ENCODE results near the gene ZFHX3.
"Not testable (repeated sequence)": the region's sequence is repeated elsewhere in the genome, so short reads cannot be mapped to it uniquely, and the experiment has no call there.

The ZFHX3 gene

DNA sequence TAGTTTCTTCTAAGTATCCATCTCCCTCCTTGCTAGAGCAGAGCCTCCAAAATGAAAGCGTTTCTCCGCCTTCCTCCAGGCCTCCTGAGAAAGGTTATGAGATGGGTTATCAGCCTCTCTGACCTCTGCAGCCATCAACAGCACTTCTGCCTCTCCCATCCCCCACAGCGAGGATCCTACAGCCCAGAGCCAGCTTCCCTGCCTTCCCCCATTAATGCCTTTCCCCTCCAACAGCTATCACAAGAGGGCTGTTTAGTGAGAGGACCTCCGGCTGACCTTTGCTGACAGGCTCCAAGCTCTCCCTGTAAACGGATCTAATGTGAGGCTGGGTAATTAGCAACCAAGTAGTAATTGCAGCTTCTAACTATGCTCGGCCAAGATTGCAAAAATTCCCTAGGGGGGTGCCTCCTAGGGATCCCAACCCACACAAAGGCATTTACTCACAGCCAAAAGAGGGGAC is 55.8 kb downstream of the ZFHX3 start:
- no peak for DNase-seq

DNA sequence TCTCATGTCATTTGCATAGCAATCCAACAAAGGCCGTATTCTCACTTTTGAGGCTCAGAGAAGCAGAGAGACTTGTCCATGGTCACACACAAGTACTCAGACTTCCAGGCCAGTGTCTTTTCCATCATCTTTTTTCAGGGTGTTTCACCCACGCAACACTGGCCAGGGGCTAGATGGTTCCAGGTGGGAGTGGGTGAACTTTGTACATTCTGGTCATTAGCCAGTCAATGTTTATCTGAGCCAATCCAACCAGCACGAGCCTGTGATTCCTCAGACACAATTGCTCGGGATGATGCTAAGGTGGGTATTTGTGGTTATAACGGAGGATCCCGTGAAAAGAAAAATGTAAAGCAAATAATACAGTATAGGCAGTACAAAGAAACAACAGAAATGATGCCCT is 56.3 kb downstream of the ZFHX3 start:
- DNase-seq = no peak

DNA sequence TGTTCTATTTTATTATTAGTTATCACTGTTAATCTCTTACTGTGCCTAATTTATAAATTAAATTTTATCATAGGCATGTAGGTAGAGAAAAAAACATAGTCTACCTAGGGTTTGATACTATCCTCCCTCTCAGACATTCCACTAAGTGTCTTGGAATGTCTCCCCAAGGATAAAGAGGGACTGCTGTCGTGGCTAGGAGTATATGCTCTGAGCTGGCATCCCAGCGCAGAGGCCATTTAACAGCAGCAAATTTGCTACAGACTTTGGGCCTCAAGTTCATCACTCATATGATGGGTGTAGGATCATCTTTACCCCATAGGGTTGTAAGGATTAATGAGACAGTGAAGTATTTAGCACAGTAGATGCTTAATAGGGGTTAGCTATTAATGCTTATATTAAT is 56.7 kb downstream of the ZFHX3 start:
- DNase-seq = no peak

DNA sequence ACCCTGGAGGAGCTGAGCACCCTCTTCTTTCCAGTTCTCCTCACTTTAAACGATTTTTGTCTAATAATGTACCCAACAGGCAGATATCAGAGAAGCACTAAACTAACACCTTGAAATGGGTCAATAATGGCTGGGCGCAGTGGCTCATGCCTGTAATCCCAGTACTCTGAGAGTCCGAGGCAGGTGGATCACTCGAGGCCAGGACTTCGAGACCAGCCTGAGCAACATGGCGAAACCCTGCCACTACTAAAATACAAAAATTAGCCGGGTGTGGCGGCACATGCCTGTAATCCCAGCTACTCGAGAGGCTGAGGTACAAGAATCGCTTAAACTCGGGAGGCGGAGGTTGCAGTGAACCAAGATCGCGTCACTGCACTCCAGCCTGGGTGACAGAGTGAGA is 57.4 kb downstream of the ZFHX3 start:
- no peak for DNase-seq

DNA sequence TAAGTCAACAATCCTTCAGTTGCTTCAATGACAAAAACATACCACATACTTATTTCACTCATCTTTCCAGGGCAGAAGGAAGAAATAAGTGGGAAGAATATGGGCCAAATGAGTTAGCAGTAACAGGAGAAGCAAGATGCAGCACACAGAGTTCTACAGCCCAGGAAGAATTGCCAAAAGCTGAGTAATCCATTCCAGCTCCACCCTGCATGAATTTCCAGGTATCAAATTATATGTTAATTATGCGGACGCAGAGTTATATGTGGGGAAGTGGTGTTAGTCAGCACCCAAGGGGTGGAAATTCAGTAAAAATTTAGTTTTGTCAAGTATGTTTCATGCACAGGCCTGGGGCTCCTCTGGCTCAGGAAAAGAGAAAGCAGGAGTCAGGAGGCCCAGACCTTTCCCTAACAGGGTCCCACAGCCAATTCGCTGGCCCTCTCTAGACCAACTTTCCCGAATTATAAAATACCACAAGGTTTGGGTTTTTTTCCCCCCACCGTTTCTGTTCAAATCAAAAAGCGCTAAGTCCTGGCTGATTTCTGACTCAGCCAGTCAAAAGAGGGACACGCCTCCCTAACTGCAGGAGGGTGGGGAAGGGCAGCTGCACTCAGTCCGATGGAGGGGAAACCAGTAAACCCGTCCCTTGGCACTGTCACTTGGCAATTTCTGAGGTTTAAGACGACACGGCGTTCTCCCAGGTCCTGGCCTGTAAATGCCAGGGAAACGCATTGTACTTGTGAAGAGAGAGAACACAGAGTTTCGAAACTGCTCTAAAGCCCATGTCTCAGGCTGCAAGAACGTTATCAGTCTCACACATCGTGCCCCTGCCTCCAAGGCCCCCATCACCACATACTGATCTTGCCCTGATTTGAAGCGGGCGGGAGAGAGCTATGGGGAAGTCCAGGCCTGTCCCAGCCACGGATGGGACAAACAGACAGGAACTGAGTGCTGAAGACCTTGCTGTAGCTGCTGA is 58.1 kb downstream of the ZFHX3 start:
- DNase-seq = no peak

DNA sequence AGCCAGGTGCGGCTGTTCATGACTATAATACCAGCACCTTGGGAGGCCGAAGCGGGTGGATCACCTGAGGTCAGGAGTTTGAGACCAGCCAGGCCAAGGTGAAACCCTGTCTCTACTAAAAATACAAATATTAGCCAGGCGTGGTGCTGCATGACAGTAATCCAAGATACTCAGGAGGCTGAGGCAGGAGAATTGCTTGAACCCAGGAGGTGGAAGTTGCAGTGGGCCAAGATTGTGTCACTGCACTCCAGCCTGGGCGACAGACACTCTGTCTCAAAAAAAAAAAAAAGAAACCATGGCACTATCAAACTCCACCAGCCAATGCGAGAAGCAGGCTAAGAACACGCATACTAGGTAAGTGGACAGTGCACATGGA is 58.7 kb downstream of the ZFHX3 start:
- DNase-seq = not testable (repeated sequence)

DNA sequence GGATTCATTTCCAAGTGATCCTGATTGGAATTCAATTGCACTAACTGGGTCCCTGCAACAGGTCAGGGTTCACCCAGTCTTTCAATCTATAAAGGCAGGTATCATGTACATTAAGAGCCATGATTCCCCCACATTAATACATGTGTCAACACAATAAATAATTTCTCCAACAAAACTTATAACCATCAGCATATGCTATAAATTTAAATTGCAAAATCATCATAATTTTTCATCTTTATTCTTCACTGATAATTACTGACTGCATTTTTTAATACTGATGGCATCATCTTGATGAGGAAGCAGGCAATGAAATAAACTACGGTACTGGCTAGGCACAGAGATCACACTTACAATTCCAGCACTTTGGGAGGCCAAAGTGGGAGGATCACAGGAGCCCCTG is 59.4 kb downstream of the ZFHX3 start:
- no peak for DNase-seq

DNA sequence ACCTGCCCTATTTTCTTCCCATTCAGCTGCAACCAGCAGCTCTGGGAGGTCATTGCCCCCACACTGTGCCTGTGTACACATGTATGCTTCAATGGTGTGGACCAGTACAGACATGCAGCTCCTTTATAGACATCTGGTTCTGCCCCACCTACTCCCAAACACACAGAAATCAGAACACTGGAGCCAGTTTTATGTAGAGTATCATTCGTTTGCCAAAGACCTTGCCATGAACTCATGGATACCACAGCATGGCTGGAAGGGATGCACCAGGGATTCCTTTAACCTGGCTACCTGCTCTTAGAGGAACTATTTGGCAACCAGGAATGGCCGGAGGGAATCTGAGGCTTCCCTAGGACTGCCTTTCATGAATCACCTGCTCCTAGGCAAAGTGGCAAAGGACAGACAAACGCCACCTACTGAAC is 60.4 kb downstream of the ZFHX3 start:
- no peak for DNase-seq

DNA sequence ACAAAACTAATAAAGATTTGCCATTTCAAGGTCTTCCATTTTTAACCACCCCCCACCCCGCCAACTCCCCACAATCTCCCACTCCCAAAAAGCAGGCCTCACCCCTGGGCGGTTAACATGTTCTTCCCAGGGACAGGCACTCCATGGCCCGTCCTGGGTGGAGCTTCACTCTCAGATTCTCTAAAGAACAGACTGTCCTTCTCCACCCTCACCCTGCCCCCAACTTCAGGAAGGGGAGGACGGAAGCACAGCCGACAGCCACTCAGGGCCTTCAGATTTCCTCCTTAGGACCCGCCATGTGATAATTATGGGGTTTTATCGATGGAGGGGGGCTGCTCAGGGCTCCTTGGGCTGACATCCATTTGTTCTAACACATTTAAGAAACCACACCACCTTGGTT is 61.9 kb downstream of the ZFHX3 start:
- no peak for DNase-seq

DNA sequence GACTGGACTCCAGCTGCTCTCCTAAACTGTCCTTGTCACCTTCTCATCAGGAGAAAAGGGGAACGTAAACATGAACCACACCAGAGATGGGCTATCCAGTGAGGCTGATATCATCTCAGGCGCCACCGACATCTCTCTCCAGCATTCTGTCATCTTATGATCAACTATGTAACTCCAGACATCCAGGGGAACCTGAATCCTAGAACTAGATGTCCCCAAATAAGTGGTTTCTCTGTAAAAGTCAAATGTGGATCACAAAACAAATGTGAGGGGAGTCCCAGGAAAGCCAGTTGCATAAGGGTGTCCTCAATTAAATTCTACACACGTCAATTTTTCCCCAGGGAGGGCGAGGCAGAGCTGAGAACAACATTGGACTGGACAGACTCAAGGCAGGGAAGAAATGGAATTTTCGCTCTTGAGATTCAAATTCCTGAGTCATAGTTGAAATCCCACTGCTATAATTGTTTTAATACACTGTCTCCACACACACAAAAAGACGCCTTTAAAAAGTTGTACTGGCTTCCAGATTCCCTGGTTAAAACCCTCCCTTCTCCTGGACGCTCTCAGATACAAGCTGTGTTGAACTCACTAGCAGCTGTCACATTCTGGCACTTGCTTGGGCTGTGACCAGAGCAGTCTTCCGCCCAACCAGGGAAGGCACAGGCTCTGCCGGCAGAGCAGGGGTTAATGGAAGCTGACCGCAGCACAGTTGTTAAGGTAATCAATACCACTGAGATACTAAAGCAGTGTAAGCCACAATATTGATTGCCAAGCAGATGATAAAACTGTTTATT is 62.6 kb downstream of the ZFHX3 start:
- DNase-seq = no peak

DNA sequence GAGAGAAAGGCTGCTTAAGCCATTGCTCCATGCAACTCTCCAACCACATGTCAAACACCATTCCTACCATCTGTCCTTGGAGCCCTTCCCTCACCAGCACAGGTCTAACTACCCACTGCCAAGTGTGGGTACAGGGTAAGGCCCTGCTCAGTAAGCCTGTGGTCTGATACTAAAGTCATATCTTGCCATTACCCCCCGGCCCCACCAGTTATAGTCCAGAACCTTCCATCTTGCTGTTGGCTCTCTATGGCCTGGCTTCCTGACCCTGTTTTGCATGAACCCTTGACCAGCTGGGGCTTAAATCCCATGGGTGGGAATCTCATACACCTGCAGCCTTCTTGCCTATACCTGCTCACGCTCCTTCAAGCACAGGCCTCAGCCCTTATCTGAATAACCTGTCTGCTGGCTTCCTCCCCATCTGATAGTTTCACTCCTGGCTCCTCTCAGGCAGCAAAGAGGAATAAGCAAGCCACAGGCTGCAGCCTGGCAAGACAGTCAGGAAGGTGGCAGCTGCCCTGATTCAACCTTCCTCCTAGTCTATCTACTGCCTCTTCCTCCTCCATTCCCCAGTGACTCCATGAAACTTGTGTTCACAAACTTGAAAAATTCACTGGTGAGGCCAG is 64.1 kb downstream of the ZFHX3 start:
- DNase-seq = no peak

DNA sequence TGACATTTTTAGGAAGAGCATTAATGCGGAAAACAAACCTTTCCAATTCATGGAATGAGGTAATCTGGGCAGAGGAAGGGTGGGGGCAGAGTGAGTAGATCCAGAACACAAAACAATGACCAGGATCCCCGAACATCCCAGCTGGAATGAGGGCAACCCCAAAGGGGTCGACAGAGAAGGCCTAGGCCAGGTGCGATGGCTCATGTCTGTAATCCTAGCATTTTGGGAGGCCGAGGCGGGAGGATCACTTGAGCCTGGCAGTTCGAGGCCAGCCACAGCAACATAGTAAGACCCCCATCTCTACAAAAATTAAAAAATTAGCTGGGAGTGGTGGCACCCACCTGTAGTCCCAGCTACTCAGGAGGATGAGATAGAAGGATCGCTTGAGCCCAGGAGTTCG is 64.7 kb downstream of the ZFHX3 start:
- DNase-seq = no peak

DNA sequence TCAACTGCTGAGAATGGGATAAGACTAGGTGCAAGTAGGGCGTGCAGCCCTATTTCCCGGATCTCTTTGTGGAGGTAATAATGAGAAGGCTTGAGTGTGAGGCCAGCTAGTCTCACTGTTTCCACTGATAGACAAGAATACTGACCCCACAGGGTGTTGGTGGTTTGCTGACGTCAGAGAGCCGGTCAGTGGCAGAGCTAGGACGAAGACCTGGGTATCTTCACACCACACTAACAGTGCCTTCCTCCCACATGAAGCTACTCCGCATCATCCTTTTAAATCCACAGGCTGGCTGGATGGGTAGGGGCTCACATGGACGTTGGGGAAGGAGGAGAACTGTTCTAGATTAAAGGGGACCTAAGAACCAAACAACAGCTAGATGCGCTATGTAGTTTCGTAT is 68.0 kb downstream of the ZFHX3 start:
- DNase-seq = no peak

DNA sequence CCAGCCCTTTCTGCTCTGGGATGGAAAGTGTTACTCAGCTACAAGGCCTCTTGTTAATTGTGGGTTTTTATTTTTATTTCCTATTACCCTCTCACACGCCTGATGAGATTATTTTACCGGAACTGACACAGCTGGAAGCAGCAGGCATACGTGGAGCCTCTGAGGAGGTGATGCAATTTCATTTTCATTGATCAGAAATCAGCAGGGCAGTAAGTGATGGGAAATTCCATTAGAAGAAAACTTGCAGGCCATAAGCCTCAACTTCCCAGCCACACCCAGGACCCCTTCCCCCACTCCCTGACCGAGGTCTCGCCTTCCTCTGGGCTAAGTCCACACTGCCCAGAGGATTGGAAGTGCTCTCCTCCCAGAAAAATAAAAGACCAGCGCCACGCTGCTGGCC is 69.7 kb downstream of the ZFHX3 start:
- DNase-seq = no peak

DNA sequence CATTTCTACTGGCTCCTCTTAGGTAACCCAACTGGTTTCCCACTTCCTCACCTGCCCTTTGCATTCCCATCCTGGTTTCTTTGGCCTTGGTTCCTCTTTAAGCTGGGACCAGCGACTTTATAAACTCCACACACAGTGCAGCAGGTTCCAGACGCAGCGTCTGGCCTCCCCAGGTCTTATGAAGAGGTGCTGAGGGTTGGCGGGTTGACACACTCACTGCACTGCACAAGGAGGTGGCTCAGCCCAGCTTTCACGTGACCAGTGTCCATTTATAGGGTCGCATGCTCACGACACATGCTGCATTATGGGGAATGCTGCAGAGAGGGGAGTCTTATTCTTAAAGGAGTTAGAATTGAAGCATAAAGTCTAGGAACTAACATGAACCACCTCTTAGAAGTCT is 70.8 kb downstream of the ZFHX3 start:
- DNase-seq = no peak

DNA sequence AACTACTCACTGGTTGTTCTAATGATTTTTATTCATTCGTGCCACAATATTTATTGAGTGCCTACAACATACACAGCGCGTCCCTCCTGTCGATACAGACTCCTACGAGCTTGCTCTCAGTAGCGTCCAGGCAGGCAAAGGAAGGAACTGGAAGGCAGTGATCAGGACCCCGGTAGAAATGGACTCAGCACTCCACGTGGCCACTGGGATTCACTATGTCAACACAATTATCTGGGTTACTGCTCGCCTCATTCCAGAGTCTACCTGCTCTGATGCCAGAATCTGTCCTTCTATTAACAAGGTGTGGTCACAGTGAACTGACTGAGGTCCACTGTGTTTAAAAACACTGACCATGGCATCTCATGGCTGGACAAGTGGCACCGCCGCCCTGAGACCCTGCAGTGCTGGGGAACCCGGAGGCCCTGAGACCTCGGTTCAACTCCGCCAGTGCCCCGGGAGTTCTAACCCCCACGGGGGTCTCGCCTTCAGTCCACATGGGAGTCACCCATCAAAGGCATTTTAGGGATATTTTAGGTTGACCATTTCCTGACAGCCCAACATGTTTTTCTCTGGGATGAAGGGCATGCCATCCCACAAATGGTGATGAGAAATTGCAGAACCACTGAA is 71.4 kb downstream of the ZFHX3 start:
- no peak for DNase-seq

DNA sequence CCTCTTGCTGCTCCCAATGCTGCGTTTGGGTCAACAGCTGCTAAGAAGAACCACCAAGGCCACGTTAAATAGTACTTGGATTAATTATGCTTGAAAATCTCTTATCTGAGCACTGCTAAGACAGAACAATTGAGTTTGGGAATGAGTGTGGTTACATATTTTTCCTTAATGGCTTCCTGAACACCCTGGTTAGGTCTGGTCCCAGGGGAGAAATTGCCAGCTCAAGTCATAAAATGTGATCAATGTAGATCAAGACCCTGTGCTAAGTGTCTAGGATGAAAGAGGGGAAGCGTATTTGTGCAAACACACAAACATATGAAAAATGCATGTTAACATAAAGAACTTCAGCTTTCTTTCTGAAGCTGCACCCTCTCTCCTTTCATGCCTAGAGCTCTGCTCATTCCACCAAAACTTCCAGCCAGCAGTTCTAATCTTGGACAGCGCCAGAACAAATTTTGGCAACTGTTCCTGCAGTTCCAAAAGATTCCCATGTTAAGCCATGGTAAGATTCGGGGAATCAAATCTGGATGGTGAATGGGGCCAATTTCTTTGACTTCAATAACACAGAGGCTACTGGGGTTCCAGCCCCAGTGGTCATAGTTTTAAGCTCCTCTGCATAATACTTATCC is 72.0 kb downstream of the ZFHX3 start:
- no peak for DNase-seq

DNA sequence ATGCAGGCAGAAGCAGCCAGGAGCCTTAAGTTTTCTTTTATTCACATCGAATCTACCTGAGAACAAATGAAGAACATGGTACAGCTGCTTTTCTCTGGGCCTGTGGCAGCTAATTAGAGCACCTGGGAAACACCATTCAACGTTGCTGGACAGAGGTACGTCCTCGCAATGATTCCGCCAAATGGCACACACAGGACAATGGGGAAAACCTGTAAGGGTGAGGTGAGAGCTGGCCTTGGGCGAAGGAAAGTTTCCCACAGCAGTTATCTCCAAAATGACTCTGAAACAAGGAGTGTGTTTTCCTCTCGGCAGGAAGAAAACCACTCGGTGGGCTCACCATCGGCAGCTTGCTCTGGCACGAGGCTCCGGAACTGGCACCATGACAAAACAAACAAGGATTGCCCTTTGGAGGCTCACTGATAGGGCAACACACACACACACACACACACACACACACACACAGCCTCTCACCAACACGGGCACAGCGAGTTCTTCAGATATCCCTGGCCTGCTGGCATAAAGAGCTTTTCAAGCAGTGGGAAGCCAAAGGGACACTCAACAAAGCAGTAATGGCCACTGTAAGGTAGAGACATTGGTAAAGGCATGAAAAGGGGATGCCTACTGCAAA is 73.7 kb downstream of the ZFHX3 start:
- DNase-seq = peak; percentile 70

DNA sequence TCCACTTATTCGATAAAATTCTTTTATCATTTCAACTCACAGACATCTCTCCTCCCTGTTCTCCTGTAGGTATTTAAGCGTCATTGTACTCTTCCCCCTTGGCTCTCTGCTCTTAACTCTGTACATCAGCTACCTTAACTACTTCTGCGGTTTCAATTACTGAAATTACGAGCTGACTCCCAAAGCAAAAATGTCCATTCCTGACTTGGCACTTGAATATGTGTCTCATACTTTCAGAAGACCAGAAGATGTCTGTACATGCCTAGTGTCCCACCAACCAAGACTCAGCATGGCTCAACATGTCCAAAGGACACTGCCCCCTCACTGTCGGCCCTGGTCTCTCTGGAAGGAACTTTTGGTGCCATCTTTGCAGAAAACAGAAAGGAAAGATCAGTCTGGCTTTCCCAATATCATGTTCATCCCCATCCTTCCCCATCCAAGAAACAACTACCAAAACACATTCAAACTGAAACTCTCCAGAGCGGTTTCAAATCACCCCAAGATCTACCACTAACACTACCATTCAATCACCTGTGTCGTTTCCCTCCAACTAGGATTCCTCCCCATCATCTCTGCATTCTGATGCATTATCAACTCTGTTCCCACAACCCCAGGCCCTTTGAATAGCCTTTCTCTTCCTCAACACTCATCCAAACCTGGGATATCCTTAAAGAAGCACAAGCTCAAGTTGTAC is 74.9 kb downstream of the ZFHX3 start:
- no peak for DNase-seq

DNA sequence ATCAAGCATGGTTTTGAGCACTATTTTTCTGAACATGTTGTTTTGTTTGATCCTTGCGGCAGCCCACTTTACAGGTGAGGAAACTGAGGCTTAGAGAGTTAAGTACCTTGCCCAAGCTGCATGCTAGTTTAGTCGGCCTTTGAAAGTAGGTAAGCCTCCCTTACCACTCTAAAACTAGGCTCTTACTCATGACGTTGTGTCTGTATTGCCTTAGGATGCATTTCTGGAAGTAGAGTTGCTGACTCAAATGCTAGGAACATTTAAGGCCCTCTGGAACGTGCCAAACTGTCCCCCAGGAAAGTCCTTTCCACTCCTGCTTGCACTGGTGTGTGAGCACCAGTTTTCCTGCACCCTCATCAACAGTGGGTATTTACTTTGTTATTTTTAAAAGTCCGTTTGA is 76.6 kb downstream of the ZFHX3 start:
- DNase-seq = no peak

DNA sequence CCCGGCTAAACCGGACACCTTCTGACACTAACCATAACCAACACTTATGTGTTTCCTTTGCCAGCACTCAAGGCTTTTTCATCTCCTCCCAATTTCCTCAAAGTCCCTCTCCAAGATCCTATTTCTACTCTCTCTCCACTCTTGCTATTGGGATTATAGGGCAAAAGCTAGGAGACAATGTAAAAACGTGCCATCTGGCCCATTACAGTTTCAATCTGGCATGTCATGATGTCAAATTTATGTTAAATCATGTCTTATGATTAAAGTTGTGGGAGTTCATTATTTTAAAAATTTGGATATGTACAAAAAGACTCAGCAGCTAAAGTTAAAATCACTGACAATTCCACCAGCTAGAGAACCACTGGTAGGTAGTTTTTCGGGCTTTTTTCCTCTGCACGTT is 77.3 kb downstream of the ZFHX3 start:
- DNase-seq = no peak

DNA sequence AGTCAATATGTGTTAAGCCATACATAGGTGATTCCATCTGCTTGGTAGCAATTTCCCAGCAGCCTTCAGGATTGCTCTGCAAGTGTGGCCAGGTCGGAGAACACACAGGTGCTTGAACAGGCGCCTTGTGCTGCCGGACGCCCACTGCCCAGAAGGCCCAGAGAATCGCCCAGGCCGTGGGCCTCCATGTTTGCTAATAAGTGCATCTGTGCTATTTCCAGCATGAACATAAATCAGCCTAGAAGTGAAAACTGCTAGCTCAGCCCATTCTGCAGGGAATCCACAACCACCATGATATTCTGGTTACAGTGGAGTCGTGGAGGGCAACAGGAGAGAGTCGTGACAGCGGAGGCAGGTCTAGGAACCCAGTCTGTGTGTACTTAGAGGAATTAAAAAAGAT is 78.1 kb downstream of the ZFHX3 start:
- DNase-seq = no peak

Measured in SHP77 treated with DMSO at 0.1 percent for 48 hours (cell line).